Astrocyte of the cerebellum (primary cell): ENCODE results near the gene PEDS1.
A peak's percentile ranks its signal among the peaks of the same experiment; 100 is the strongest.
"Not testable (repeated sequence)": the region's sequence is repeated elsewhere in the genome, so short reads cannot be mapped to it uniquely, and the experiment has no call there.

ENCODE experiments used
- DNase-seq: peaks from one replicate; pipeline ENCODE4 v3.0.0-alpha.2; 2011; ENCODE audit warnings: low read depth
- H3K4me3 ChIP-seq: 2 replicates; pipeline ENCODE4 v1.5.1; 2011; ENCODE audit warnings: mild to moderate bottlenecking, low read depth, low read length, moderate library complexity
- CTCF ChIP-seq: IDR thresholded peaks from 2 replicates; pipeline ENCODE4 v1.5.1; 2012; ENCODE audit warnings: low read length, low read depth, moderate library complexity, mild to moderate bottlenecking; ENCODE audit errors: missing control alignments
- in situ Hi-C: cut with HindIII; loops from 2 replicates; pipeline ENCODE4 v1.10.0; 2017; ENCODE audit warnings: low sequenced_read_pairs

The PEDS1 gene

GRCh38 chr20:50111829-50112495, 41.6 kb downstream of the PEDS1 start:
- peak overlapping the region; percentile 91 for H3K4me3 ChIP-seq
- no peak for DNase-seq
- TF ChIP-seq CTCF: no peak
- in situ Hi-C loops: no loop called here

- peak; percentile 26 for DNase-seq
- in situ Hi-C loops: no loop called here
- no peak for TF ChIP-seq CTCF
- H3K4me3 ChIP-seq: peak overlapping the region; percentile 91
Observed at GRCh38 chr20:50111120-50111828, 42.2 kb downstream of the PEDS1 start.

- in situ Hi-C loops: no loop called here
- DNase-seq: peak; percentile 35
- TF ChIP-seq CTCF: no peak
- H3K4me3 ChIP-seq: no peak overlapping the region
Observed at GRCh38 chr20:50110141-50111047, 43.1 kb downstream of the PEDS1 start.

- no peak for DNase-seq
- TF ChIP-seq CTCF: no peak
- in situ Hi-C loops: no loop called here
- no peak overlapping the region for H3K4me3 ChIP-seq
Observed at GRCh38 chr20:50108556-50109235, 44.8 kb downstream of the PEDS1 start.

- DNase-seq: no peak
- no peak for TF ChIP-seq CTCF
- no peak overlapping the region for H3K4me3 ChIP-seq
- in situ Hi-C loops: no loop called here
Observed at GRCh38 chr20:50107796-50108331, 45.7 kb downstream of the PEDS1 start.

- H3K4me3 ChIP-seq: no peak overlapping the region
- in situ Hi-C loops: no loop called here
- DNase-seq: no peak
- no peak for TF ChIP-seq CTCF
Observed at GRCh38 chr20:50107086-50107660, 46.4 kb downstream of the PEDS1 start.

GRCh38 chr20:50106669-50107068, 46.9 kb downstream of the PEDS1 start:
- DNase-seq, H3K4me3 ChIP-seq, in situ Hi-C loops: not testable (repeated sequence)
